ENCODE data around the gene SAMD14. TPM values are rescaled to one million over a fixed set of nuclear protein-coding genes. Genes with fewer than 3 reads are reported as not detected.
A peak's percentile ranks its signal among the peaks of the same experiment; 100 is the strongest.

The SAMD14 gene
- total RNA-seq, 1 donor from 2014 or later, result 6.0 TPM

GRCh38 chr17:50118828-50119218 is 11.1 kb downstream of the SAMD14 start:
- H3K36me3 Mint-ChIP-seq (ENCODE audit: insufficient read depth), result no peaks in the 10 kb centered on the region
- H3K27me3 Mint-ChIP-seq, result peaks cover 54% of the 10 kb centered on the region
- TF ChIP-seq CTCF (IDR thresholded peaks at IDR 0.05; ENCODE audit: unreplicated experiment), result no peak
- H3K9me3 Mint-ChIP-seq (ENCODE audit: low read depth), result no peaks in the 10 kb centered on the region
- no peak overlapping the region for H3K4me3 Mint-ChIP-seq (ENCODE audit: low read depth)
- no peak for DNase-seq (ENCODE audit: low spot score, unreplicated experiment)
- no peak overlapping the region for H3K27ac Mint-ChIP-seq
- H3K4me1 Mint-ChIP-seq (ENCODE audit: low read depth), result peaks cover 4% of the 10 kb centered on the region

DNA sequence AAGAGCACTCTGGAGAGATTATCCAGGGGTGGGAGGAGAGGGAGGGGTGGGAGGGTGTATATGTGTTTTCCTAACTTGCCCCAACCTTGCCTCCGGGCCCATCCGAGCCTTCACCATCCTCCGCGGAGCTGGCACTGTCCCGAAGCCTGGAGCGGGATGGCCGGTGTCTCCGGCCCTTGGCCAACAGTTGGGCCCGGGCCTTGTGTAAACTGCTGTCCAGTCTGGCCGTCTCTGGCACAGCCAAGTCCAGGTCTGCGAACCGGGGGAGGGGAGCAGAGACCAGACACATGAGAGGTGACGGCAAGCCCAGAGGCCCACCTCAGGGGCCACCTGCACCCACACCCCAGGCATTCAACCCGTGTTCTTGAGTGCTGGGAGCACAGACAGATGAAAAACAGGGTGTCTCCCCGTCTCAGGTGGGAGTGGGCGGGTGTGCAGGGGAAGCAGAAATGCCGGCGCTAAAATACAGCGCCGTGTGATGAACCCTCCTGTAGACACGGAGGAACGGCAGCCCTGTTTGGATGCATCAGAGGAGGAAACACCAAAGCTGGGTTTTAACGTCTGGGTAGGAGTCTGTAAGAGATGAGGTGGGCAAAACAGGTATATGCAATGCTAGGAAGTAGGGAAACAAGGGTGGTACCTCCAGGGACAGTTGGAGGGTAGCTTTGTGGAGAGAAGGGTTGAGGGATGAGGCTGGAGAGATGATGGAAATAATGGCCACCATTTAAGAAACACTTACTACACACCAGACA is 11.7 kb downstream of the SAMD14 start:
- no peak for DNase-seq (ENCODE audit: low spot score, unreplicated experiment)
- no peaks in the 10 kb centered on the region for H3K9me3 Mint-ChIP-seq (ENCODE audit: low read depth)
- H3K4me3 Mint-ChIP-seq (ENCODE audit: low read depth), result no peak overlapping the region
- no peak for TF ChIP-seq CTCF (IDR thresholded peaks at IDR 0.05; ENCODE audit: unreplicated experiment)
- peaks cover 54% of the 10 kb centered on the region for H3K27me3 Mint-ChIP-seq
- no peaks in the 10 kb centered on the region for H3K36me3 Mint-ChIP-seq (ENCODE audit: insufficient read depth)
- H3K27ac Mint-ChIP-seq, result no peak overlapping the region
- H3K4me1 Mint-ChIP-seq (ENCODE audit: low read depth), result peaks cover 4% of the 10 kb centered on the region

GRCh38 chr17:50117202-50118051 is 12.5 kb downstream of the SAMD14 start:
- no peaks in the 10 kb centered on the region for H3K36me3 Mint-ChIP-seq (ENCODE audit: insufficient read depth)
- no peaks in the 10 kb centered on the region for H3K9me3 Mint-ChIP-seq (ENCODE audit: low read depth)
- peak overlapping the region; percentile 62 for H3K27ac Mint-ChIP-seq
- peak; percentile 78 for TF ChIP-seq CTCF (IDR thresholded peaks at IDR 0.05; ENCODE audit: unreplicated experiment)
- peak; percentile 81 for DNase-seq (ENCODE audit: low spot score, unreplicated experiment)
- no peak overlapping the region for H3K4me3 Mint-ChIP-seq (ENCODE audit: low read depth)
- H3K4me1 Mint-ChIP-seq (ENCODE audit: low read depth), result peaks cover 4% of the 10 kb centered on the region
- H3K27me3 Mint-ChIP-seq, result peaks cover 48% of the 10 kb centered on the region

- Mint-ChIP-seq H3K27ac (no peak overlapping the region), H3K27me3 (peaks cover 39% of the 10 kb centered on the region), H3K9me3 (ENCODE audit: low read depth) (no peaks in the 10 kb centered on the region), H3K36me3 (ENCODE audit: insufficient read depth) (no peaks in the 10 kb centered on the region), H3K4me1 (ENCODE audit: low read depth) (peaks cover 7% of the 10 kb centered on the region), H3K4me3 (ENCODE audit: low read depth) (no peak overlapping the region)
- TF ChIP-seq CTCF (IDR thresholded peaks at IDR 0.05; ENCODE audit: unreplicated experiment), result no peak
- DNase-seq (ENCODE audit: low spot score, unreplicated experiment), result no peak
Observed at GRCh38 chr17:50115756-50116155, 14.2 kb downstream of the SAMD14 start.

DNA sequence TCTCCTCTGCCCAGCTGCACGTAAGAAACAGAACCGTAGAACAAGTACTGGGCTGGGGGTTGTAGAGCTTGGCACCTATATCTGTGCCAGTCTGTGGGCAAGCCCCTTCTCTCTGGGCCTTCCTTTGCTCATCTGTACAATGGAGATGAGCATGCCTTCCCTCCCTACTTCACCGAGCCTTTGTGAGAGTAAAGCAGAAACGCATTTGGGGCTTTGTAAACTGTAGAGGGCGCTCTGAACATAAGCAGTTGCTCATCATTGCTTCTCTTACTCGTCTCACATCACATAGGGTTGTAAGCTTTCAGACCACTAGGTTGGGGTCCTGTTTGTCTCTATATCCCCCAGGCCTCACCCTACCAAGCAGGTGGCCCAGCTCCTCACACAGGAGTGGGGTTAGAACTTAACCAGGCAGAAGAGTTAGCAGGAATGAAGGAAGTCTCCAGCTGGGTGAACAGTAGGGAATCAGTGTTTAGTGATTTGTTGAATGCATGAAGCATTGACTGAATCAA is 15.1 kb downstream of the SAMD14 start:
- no peaks in the 10 kb centered on the region for H3K9me3 Mint-ChIP-seq (ENCODE audit: low read depth)
- H3K4me1 Mint-ChIP-seq (ENCODE audit: low read depth), result peaks cover 7% of the 10 kb centered on the region
- H3K36me3 Mint-ChIP-seq (ENCODE audit: insufficient read depth), result no peaks in the 10 kb centered on the region
- H3K4me3 Mint-ChIP-seq (ENCODE audit: low read depth), result no peak overlapping the region
- peak; percentile 58 for TF ChIP-seq CTCF (IDR thresholded peaks at IDR 0.05; ENCODE audit: unreplicated experiment)
- peaks cover 30% of the 10 kb centered on the region for H3K27me3 Mint-ChIP-seq
- H3K27ac Mint-ChIP-seq, result no peak overlapping the region
- no peak for DNase-seq (ENCODE audit: low spot score, unreplicated experiment)

All from progenitor cell of endocrine pancreas (in vitro differentiated cells).